Activated naive CD4-positive, alpha-beta T cell treated with anti-CD3 and anti-CD28 coated beads for 36 hours (primary cell): ENCODE measurements around the gene RPL13A. TPM values are rescaled to one million over a fixed set of nuclear protein-coding genes. Genes with fewer than 3 reads are reported as not detected.

Source experiments
- CTCF ChIA-PET: fragments of 350-600 bp; sonication (Branson Sonifier 250); formaldehyde crosslinking; loops from one replicate; lab custom pipeline; 2021; ENCODE audit warnings: antibody characterized with exemption; lab: Charles Lee
- DNase-seq: peaks from one replicate; pipeline ENCODE4 v3.0.0-alpha.2; 2020
- H3K27ac Mint-ChIP-seq: one replicate; pipeline ENCODE4 v1.8.0; 2021; ENCODE audit warnings: mild to moderate bottlenecking, mixed read lengths
- H3K27me3 Mint-ChIP-seq: one replicate; pipeline ENCODE4 v1.8.0; 2021; ENCODE audit warnings: low read depth, mixed read lengths
- H3K36me3 Mint-ChIP-seq: one replicate; pipeline ENCODE4 v1.8.0; 2021; ENCODE audit warnings: low read depth, mixed read lengths
- H3K4me1 Mint-ChIP-seq: one replicate; pipeline ENCODE4 v1.8.0; 2021; ENCODE audit warnings: low read depth, mixed read lengths
- H3K4me3 Mint-ChIP-seq: one replicate; pipeline ENCODE4 v1.8.0; 2021; ENCODE audit warnings: mild to moderate bottlenecking, moderate library complexity, mixed read lengths
- H3K9me3 Mint-ChIP-seq: one replicate; pipeline ENCODE4 v1.8.0; 2021; ENCODE audit warnings: mixed read lengths
- intact Hi-C: fragments of 100-400 bp; cut with micrococcal nuclease; formaldehyde crosslinking; loops from one replicate; pipeline ENCODE4 v1.15.1; 2023
- total RNA-seq, 2 experiments: library from RNA; stranded (reverse); gene quantifications; one replicate each; pipeline ENCODE4 v1.2.3, GENCODE V29; 2021

RPL13A gene
- total RNA-seq, 2 experiments from 2014 or later = 4,441 to 4,607 TPM

- Mint-ChIP-seq H3K36me3 (peaks cover 51% of the 10 kb centered on the region), H3K27me3 (no peaks in the 10 kb centered on the region), H3K4me3 (peak overlapping the region; percentile 99), H3K4me1 (peaks cover 32% of the 10 kb centered on the region), H3K27ac (peak overlapping the region; percentile 95), H3K9me3 (no peaks in the 10 kb centered on the region)
- CTCF ChIA-PET = interaction anchor here (0.6 to 1.9 kb wide), 3 partner anchors 12 to 39 kb away, joined by 3 to 9 read pairs (median 5); partner anchors contain the start of gene RCN3
- no peak for DNase-seq
- intact Hi-C loops = no loop called here
These were observed 846 bp downstream of the RPL13A start for GRCh38 chr19:49488046-49488862.

GRCh38 chr19:49488863-49489537, 1.6 kb downstream of the RPL13A start:
- peaks cover 31% of the 10 kb centered on the region for H3K4me1 Mint-ChIP-seq
- H3K4me3 Mint-ChIP-seq = peak overlapping the region; percentile 99
- H3K36me3 Mint-ChIP-seq = peaks cover 51% of the 10 kb centered on the region
- H3K9me3 Mint-ChIP-seq = no peaks in the 10 kb centered on the region
- intact Hi-C loops = no loop called here
- no peaks in the 10 kb centered on the region for H3K27me3 Mint-ChIP-seq
- CTCF ChIA-PET = interaction anchor here (1.9 kb wide), 1 partner anchor 16 kb away, joined by 9 read pairs; no protein-coding TSS in a partner anchor
- DNase-seq = no peak
- H3K27ac Mint-ChIP-seq = peak overlapping the region; percentile 95

DNA sequence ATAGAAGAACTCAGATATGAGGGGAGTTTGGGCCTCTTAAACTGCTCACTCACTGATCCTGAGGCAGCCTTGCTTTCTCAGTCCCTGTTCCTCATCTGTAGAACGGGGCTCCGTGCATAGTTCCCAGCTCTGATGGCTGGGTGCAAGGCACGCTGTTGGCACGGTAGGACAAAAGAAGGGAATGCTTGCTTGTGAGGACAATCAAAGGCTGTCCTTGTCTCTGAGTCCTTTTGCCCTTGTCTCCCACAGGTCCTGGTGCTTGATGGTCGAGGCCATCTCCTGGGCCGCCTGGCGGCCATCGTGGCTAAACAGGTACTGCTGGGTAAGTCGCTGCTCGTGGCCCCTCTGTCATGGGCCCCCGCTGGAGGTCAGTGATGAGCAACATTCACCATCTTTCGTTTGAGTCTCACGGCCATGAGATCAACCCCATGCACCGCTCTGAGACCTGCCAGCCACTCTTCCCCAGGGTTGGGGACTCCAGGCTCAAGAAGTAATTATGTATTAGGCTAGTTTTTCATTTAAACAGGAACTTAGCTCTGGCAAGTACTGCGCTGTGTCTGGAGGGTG, 2.3 kb downstream of the RPL13A start:
- intact Hi-C loops = loop anchor here (10.0 kb wide), 1 partner anchor 615 kb away; the partner anchor contains the start of gene PPP1R15A
- Mint-ChIP-seq H3K36me3 (peaks cover 51% of the 10 kb centered on the region), H3K4me3 (peak overlapping the region; percentile 99), H3K9me3 (no peaks in the 10 kb centered on the region), H3K27me3 (no peaks in the 10 kb centered on the region), H3K27ac (peak overlapping the region; percentile 95), H3K4me1 (peaks cover 29% of the 10 kb centered on the region)
- CTCF ChIA-PET = interaction anchor here (1.9 kb wide), 1 partner anchor 17 kb away, joined by 9 read pairs; no protein-coding TSS in a partner anchor
- no peak for DNase-seq

DNA sequence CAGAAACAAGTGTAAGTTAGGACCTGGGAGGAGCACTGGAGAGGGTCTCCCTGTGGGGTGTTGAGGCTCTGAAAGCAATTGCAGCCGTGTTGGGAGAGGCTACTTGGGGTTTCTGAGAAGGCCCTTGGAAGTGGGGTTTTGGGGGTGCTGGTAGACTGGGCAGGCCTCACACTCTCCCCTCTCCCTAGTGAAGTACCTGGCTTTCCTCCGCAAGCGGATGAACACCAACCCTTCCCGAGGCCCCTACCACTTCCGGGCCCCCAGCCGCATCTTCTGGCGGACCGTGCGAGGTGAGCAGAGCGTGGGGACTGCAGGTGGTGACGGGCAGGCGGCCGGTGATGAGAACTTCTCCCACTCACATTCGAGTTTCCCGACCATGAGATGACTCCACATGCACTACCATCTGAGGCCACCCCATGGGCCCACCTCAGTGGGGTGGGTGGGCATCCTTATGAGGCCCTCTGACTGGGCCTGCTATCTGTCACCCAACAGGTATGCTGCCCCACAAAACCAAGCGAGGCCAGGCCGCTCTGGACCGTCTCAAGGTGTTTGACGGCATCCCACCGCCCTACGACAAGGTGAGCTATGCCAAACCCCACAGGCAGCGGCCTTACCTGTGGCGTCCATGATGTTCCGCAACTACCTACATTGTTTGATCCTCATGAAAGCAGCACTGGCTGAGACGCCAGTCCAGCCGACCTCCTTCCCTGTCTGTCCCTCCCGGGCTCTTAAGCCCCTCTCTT, 3.0 kb downstream of the RPL13A start:
- Mint-ChIP-seq H3K27ac (peak overlapping the region; percentile 95), H3K9me3 (no peaks in the 10 kb centered on the region), H3K4me1 (peaks cover 33% of the 10 kb centered on the region), H3K27me3 (no peaks in the 10 kb centered on the region), H3K36me3 (peaks cover 51% of the 10 kb centered on the region), H3K4me3 (peak overlapping the region; percentile 99)
- intact Hi-C loops = loop anchor here (10.0 kb wide), 1 partner anchor 616 kb away; the partner anchor contains the start of gene PPP1R15A
- DNase-seq = no peak
- CTCF ChIA-PET = no interaction called here

DNA sequence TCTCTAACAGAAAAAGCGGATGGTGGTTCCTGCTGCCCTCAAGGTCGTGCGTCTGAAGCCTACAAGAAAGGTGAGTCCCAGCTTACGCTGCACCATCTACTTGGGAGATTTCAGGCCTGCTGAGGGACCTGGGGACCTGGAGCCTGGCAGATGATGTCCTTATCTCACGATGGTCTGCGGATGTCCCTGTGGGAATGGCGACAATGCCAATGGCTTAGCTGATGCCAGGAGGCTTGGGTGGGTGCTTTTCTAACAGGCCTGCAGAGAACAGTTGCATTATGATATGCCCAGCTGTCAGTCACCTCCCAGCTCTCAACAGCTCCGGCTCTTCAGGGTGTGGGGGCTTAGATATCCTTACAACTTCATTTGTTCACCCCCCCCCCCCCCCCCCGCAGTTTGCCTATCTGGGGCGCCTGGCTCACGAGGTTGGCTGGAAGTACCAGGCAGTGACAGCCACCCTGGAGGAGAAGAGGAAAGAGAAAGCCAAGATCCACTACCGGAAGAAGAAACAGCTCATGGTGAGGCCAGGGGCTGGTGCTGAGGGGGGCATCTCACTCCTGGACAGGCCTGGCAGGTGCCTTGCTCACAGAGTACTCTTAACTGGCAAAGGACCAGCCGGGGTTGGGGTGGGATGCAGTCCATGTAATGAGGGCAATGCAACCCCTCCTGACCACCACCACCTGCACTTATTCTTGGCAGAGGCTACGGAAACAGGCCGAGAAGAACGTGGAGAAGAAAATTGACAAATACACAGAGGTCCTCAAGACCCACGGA, 3.8 kb downstream of the RPL13A start:
- Mint-ChIP-seq H3K4me1 (peaks cover 27% of the 10 kb centered on the region), H3K4me3 (peak overlapping the region; percentile 99), H3K27ac (peak overlapping the region; percentile 59), H3K9me3 (no peaks in the 10 kb centered on the region), H3K27me3 (no peaks in the 10 kb centered on the region), H3K36me3 (peaks cover 50% of the 10 kb centered on the region)
- intact Hi-C loops = loop anchor here (10.0 kb wide), 1 partner anchor 616 kb away; the partner anchor contains the start of gene PPP1R15A
- DNase-seq = no peak
- CTCF ChIA-PET = no interaction called here

DNA sequence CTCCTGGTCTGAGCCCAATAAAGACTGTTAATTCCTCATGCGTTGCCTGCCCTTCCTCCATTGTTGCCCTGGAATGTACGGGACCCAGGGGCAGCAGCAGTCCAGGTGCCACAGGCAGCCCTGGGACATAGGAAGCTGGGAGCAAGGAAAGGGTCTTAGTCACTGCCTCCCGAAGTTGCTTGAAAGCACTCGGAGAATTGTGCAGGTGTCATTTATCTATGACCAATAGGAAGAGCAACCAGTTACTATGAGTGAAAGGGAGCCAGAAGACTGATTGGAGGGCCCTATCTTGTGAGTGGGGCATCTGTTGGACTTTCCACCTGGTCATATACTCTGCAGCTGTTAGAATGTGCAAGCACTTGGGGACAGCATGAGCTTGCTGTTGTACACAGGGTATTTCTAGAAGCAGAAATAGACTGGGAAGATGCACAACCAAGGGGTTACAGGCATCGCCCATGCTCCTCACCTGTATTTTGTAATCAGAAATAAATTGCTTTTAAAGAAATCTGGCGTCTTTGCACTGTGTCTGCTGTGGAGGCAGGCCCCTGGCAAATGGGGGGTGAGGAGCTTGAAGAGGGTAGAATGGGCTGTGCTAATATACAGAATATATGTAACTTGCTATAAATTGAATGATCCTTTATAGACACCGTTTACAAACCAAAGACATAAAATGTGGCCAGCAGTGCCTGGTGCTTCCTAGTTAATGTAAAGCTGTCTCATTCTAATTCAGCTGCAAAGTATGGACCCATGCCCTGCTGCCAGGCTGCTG, 4.6 kb downstream of the RPL13A start:
- intact Hi-C loops = loop anchor here (10.0 kb wide), 1 partner anchor 617 kb away; the partner anchor contains the start of gene PPP1R15A
- peaks cover 56% of the 10 kb centered on the region for H3K36me3 Mint-ChIP-seq
- H3K27ac Mint-ChIP-seq = peak overlapping the region; percentile 6
- no peak overlapping the region for H3K4me3 Mint-ChIP-seq
- H3K4me1 Mint-ChIP-seq = peaks cover 25% of the 10 kb centered on the region
- H3K27me3 Mint-ChIP-seq = no peaks in the 10 kb centered on the region
- DNase-seq = no peak
- H3K9me3 Mint-ChIP-seq = no peaks in the 10 kb centered on the region
- CTCF ChIA-PET = no interaction called here

DNA sequence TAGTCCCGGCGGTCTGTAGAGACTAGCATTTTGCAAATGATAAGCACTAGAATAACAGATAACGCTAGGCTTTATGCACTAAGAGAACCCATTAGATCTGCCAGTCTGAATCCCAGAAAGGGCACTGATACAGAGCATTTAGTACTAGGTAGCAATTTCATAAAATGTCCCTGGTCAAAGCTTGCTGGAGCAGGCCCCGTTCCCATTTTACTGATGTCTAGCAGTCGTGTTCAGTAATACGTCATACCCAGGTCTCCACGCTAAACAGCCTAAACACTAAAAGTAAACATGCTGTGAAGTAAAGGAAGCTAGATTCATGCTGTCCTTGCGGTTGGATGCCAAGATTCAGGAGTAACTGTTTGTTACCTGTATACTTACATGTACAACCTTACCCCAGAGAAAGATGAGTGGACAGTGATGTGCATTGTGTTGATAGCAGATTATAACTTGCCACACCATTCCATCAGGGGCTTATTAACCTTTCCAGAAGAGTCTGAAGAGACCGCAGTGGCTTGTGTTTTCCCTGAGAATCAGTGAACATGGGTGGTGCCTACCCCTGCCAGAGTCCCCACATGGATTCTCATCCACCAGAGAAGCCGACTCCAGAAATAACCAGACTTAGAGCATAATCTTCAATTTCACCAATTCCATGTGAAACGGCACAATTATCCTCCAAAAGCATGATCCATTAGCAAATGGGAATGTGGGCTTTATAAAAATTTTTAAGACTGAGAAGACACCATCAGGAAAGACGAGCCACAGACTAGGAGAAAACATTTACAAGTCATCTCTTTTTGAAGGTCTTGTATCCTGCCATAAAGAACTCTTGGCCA, 5.4 kb downstream of the RPL13A start:
- H3K9me3 Mint-ChIP-seq = no peaks in the 10 kb centered on the region
- CTCF ChIA-PET = no interaction called here
- peak overlapping the region; percentile 71 for H3K27ac Mint-ChIP-seq
- peaks cover 58% of the 10 kb centered on the region for H3K36me3 Mint-ChIP-seq
- DNase-seq = no peak
- H3K27me3 Mint-ChIP-seq = no peaks in the 10 kb centered on the region
- intact Hi-C loops = loop anchor here (10.0 kb wide), 1 partner anchor 618 kb away; the partner anchor contains the start of gene PPP1R15A
- H3K4me1 Mint-ChIP-seq = peaks cover 28% of the 10 kb centered on the region
- H3K4me3 Mint-ChIP-seq = no peak overlapping the region

DNA sequence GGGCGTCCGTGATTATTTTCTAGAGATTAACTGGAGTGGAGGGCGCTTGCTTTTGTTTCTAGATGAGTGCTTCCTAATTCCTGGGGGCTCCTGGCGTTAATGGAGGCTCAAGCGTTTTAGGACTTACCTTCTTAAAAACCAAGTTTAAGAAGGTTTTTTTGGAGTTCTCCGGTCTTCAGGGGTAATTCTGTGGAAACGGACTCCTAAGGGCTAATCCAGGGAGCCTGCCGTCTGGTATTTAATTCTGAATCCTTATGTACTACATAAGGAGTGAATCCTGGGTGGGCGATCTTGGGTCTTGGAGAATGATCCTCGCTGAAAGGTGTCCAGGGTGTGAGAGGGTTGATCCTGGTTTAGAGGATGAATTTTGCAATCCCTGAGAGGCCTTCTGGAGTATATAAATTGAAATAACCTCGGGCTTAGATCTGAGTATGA, 9.2 kb downstream of the RPL13A start:
- Mint-ChIP-seq H3K27ac (peak overlapping the region; percentile 96), H3K4me3 (peak overlapping the region; percentile 87), H3K4me1 (peaks cover 49% of the 10 kb centered on the region), H3K27me3 (no peaks in the 10 kb centered on the region), H3K36me3 (peaks cover 48% of the 10 kb centered on the region), H3K9me3 (no peaks in the 10 kb centered on the region)
- no peak for DNase-seq
- CTCF ChIA-PET = interaction anchor here (0.8 kb wide), 1 partner anchor 74 kb away, joined by 3 read pairs; no protein-coding TSS in a partner anchor
- intact Hi-C loops = loop anchor here (1.0 to 10.0 kb wide), 9 partner anchors 9 to 622 kb away; partner anchors contain the start of genes AKT1S1, ALDH16A1, FUZ and PPP1R15A

DNA sequence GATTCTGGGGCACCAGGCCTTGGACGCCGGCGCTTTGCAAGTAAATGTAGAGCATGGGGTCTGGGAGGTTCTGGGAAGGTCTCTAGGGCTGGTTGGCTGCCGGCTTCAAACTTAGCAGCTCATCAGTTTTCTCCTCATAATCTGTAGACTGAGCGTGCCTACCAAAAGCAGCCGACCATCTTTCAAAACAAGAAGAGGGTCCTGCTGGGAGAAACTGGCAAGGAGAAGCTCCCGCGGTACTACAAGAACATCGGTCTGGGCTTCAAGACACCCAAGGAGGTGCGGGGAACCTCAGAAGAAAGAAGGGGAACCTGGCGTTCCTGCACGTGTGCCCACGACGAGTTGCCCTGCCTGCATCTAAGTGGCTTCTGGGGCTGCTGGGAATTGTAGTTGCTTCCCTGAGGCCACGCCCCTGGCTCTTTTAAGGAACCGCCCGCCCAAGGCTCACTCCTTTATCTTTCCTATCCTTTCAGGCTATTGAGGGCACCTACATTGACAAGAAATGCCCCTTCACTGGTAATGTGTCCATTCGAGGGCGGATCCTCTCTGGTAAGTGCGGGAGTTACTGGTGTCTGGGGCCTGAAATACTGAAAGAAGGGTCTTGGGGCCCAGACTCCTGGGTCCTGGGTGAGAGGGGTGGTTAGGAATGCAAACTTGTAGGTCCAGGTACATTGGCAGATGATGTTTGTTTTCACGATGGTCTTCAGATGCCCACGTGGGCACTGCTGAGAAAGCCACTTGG, 9.8 kb downstream of the RPL13A start:
- Mint-ChIP-seq H3K36me3 (peaks cover 45% of the 10 kb centered on the region), H3K4me3 (peak overlapping the region; percentile 87), H3K27ac (peak overlapping the region; percentile 96), H3K9me3 (no peaks in the 10 kb centered on the region), H3K4me1 (peaks cover 49% of the 10 kb centered on the region), H3K27me3 (no peaks in the 10 kb centered on the region)
- intact Hi-C loops = loop anchor here (2.0 to 10.0 kb wide), 3 partner anchors 58 to 622 kb away; partner anchors contain the start of genes AKT1S1, PPP1R15A and TBC1D17
- peak; percentile 79 for DNase-seq
- CTCF ChIA-PET = no interaction called here
